NCI-H2196 treated with DMSO at 0.1 percent for 48 hours (cell line): ENCODE measurements around the gene ST7.

ENCODE experiments used
- DNase-seq: peaks from one replicate; lab custom pipeline; 2025; ENCODE audit not compliant: unreplicated experiment; lab: John Stamatoyannopoulos, UW

The ST7 gene

DNA sequence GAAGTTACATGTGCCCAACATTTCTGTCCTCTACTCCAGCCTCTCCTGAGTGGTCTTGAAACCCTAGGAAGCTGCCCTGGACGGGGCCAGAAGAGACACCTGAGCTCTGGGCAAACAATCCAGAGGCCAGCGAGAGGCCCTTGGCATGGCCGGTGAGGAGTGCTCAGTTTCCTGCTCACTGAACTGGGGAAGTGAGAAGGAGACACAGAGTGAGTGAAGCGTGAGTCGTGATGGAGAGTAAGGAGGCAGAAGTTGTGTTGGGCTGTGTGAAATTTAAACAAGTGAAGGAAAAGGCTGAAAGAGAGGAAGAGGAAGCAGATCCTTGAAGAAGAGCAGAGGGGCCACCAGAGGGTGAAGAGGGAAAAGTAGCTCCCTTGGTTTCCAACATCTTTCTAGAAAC, 296.4 kb downstream of the ST7 start:
- no peak for DNase-seq

DNA sequence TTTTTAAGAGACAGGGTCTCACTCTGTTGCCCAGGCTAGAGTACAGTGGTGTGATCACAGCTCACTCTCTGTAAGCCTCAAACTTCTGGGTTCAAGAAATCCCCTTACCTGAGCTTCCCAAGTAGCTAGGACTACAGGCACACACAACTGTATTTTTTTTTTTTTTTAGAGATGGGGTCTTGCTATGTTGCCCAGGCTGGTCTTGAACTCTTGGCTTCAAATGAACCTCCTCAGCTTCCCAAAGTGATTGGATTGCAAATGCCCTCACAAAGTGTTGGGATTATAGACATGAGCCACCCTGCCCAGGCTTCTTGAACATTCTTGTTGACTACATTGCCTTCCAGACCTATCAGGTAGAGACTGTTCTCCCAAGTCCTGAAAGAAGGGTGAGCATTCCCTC, 296.9 kb downstream of the ST7 start:
- DNase-seq: no peak

DNA sequence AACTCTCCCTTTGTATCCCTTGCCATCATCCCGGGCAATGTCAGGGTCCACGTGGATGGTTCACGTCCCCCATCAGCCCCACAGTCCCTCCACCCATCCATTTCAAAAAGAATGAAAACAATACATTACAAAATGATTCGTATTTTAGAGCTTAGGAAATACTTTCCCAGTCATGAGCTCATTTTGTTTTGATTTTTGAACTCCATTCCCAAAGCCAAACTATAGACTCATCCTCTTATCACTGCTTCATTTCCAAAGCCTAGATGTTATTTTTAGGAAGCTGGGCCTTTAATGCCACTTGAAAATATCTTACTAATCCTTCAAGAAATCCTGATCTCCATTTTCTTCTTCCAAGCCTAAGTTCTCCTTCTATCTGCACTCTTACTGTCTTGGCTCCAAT, 297.5 kb downstream of the ST7 start:
- DNase-seq: no peak

- no peak for DNase-seq
Measured at GRCh38 chr7:117251687-117252086, 298.4 kb downstream of the ST7 start.

DNA sequence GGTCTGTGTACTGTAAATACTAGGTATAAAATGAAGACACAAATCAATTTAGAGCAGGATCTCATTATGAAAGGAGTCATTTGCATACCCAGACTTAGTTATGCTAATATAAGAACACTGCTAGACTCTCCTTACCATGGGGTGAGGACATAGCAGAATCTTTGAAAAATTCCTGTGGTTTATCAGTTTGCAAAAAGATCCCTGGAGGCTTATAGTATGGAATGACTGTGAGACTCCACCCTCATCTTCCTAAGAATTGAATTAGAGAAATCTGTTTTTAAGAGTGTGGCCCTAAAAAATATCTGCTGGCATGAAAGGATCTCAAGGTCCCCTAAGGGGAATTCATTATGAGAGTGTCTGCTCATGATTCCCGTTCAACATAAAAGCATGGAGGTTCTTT, 306.3 kb downstream of the ST7 start:
- no peak for DNase-seq

DNA sequence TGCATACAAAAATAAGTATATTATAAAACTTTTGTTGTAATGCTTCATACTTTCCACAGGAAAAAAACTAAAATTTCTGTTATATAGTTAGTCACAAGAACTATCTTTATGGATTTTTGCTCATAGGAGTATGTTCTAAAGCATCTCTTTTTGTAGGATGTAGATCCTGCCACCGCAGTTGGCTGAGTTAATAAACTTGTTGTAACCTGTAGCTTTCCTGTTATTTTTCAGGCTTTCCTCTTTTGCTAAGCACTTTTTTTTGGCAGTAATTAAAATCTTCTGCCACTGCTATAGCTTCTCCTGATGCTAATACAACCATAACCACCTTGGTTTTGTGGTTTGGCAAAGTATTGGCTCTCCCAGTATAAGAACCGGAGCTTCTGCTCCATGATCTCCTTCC, 309.2 kb downstream of the ST7 start:
- no peak for DNase-seq

GRCh38 chr7:117264716-117265115, 311.4 kb downstream of the ST7 start:
- no peak for DNase-seq

- no peak for DNase-seq
Measured at GRCh38 chr7:117269417-117269816, 316.1 kb downstream of the ST7 start.

- DNase-seq: no peak
Measured at GRCh38 chr7:117269886-117270285, 316.6 kb downstream of the ST7 start.

- DNase-seq: no peak
Measured at GRCh38 chr7:117270371-117270770, 317.1 kb downstream of the ST7 start.

DNA sequence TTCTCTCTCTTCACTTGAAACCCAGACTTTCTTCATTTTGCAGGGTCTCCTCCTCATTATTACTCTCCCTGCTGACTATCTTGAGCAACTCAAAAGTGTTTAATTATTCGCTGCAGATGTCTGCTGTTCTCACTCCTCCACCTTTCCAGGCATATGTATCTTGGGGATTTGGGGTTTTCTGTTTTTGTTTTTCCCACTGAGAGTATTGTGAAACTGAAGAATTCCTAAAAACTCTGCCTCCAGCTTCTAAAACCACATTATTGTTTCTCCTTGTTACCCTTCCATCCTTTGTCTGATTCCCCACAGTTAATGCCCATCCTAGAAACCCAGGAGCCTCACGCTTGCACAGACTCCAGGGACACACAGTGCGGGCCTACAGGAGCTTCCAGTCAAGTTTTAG, 318.3 kb downstream of the ST7 start:
- DNase-seq: no peak

- no peak for DNase-seq
Measured at GRCh38 chr7:117272017-117272759, 318.9 kb downstream of the ST7 start.

DNA sequence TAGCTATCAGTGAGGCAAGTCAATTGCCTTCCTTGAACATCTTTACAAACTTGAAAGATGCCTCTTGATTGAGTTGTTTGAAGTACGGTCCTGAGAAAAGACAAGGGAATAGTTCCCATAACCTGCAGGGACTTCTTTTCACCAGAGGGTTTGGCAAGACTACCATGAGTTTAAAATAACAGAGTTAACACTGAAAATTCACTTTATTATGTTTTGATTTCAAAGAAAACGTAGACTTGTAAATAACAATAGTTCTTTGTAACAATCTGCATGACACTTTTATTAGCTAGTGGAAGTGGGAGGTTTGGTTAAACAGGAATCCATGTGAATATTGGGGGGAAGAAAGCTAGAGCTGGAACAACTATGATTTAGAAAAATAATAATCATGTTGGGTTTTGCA, 320.0 kb downstream of the ST7 start:
- DNase-seq: no peak

DNA sequence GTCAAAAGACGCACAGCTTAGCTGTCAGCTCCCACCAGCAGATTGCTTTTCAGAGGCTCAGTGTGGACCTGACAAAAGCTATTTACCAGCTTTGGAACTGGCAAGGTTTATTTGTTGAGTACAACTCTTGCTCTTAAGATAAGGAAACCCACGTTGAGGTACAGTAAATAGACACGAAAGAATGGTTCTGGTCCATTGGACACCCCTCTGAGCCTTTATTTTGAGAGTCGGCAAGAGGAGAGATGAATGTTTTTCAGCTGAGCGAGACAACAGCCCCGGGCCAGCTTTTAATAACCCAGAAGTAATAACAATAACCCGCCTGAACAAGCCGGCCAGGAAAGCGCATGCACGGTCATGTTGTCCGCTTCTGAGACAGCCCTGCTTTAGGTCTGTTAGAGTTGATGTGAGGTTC, 320.5 kb downstream of the ST7 start:
- DNase-seq: no peak

GRCh38 chr7:117274951-117275350, 321.6 kb downstream of the ST7 start:
- DNase-seq: no peak

DNA sequence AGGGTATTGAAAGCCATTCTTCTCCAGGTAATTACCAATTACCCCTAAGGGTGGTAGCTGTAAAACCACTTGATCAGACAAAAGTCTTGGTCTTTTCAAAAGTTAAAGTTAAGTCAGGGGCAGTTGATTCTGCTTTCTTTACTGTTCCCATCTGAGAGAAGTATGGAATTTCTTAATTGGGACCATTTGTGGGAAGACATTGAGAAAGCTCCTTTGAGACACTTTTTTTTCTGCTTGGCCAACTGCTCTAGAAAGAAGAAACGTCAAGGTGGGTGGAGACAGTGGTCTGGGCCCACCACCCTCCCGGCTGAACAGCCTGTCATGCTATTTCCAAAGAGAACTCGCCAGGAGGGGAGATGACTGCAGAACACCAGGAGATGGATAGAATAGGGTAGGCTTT, 324.3 kb downstream of the ST7 start:
- DNase-seq: no peak

GRCh38 chr7:117278040-117278439, 324.7 kb downstream of the ST7 start:
- no peak for DNase-seq

DNA sequence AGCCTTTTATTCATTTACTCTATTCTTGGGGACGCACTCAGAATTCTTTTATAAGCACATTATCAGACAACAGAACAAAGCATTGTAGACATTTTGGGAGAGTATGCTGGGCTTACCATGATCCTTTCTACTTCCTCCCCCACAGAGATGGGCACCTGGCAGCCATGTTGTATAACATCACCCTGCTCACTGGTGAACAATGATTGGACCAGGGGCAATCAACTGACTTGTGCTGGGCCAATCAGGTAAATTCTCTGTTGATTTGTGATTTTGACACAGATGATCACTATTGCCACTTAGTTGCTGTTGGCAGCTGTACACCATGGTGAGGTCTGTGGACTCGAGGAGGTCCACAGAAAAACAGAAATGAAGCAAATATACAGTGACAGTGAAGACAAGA, 325.9 kb downstream of the ST7 start:
- no peak for DNase-seq
